Measurements from ENCODE around the gene CD160. TPM values are rescaled to one million over a fixed set of nuclear protein-coding genes. Genes with fewer than 3 reads are reported as not detected.
"Not testable (repeated sequence)": the region's sequence is repeated elsewhere in the genome, so short reads cannot be mapped to it uniquely, and the experiment has no call there.

Gene CD160
- total RNA-seq, 1 donor from 2014 or later, result 0.45 TPM

- DNase-seq (ENCODE audit: low spot score) (no peak), ATAC-seq (no peak)
- intact Hi-C loops (cut with DNase I), result no loop called here
Observed at GRCh38 chr1:145707183-145707867, 12.0 kb upstream of the CD160 start, which contains the start of gene PDZK1. Gene PDZK1 (minus strand): TSS chr1:145707368. CDS start chr1:145688021, 19,347 bp downstream.

DNA sequence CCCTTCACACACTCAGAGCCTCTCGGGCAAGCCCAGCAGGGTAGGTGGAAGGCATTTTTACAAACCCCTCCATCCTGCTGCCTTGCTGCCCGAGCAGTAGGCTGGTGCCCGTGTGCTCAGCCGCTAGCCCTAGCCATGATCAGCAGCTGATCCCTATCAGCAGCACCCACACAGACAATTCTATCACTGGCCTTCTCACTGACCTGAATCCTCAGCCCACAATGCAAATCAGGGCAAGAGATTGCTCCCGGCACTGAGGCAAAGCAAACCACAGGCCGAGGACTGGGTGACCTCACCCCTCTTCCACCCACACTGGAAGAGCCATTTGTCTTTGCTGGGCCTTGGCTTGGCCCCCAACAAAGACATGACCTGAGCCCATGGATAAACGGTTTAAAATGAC lies 11.2 kb upstream of the CD160 start:
- ATAC-seq (no peak), DNase-seq (ENCODE audit: low spot score) (no peak)
- intact Hi-C loops (cut with DNase I), result no loop called here

DNA sequence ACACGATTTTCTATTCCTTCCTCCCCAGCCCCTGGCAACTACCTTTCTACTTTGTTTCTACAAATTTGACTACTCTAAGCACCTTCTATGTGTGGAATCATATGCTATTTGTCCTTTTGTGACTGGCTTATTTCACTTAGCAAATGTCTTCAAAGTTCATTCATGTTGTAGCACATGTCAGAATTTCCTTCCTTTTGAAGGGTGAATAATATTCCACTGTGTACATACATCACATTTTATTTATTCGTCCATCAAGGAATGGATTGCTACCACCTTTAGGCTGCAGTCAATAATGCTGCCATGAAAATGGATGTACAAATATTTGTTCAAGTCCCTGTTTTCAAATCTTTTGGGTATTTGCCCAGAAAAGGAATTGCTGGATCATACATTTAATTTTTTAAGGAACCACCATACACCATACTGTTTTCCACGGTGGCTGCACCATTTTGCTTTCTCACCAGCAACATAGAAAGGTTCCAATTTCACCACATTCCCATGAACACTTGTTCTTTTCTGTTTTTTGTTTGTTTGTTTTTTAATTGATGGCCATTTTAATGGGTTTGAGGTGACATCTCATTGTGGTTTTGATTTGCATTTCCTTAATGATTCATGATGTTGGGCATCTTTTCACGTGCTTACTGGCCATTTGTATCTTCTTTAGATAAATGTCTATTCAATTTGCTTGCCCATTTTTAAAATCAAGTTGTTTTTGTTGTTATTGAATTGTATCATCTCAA lies 8.8 kb upstream of the CD160 start:
- intact Hi-C loops (cut with DNase I), result no loop called here

GRCh38 chr1:145711213-145711651 lies 8.1 kb upstream of the CD160 start:
- intact Hi-C loops (cut with DNase I), result no loop called here
- DNase-seq (ENCODE audit: low spot score) (no peak), ATAC-seq (no peak)

More for the DNA sequence above, 8.8 kb upstream of the CD160 start:
- no peak for DNase-seq (ENCODE audit: low spot score)
- no peak for ATAC-seq

- DNase-seq (ENCODE audit: low spot score), result no peak
- intact Hi-C loops (cut with DNase I), result no loop called here
- ATAC-seq, result no peak
Observed at GRCh38 chr1:145714524-145715111, 4.7 kb upstream of the CD160 start.

- DNase-seq (ENCODE audit: low spot score), result no peak
- ATAC-seq, result no peak
- intact Hi-C loops (cut with DNase I), result no loop called here
Observed at GRCh38 chr1:145716641-145717345, 2.5 kb upstream of the CD160 start.

GRCh38 chr1:145717833-145718232 lies 1.5 kb upstream of the CD160 start:
- no peak for DNase-seq (ENCODE audit: low spot score)
- ATAC-seq, result no peak
- intact Hi-C loops (cut with DNase I), result no loop called here

- intact Hi-C loops (cut with DNase I); ATAC-seq: not testable (repeated sequence)
Observed at GRCh38 chr1:145718465-145718864, 834 bp upstream of the CD160 start.

DNA sequence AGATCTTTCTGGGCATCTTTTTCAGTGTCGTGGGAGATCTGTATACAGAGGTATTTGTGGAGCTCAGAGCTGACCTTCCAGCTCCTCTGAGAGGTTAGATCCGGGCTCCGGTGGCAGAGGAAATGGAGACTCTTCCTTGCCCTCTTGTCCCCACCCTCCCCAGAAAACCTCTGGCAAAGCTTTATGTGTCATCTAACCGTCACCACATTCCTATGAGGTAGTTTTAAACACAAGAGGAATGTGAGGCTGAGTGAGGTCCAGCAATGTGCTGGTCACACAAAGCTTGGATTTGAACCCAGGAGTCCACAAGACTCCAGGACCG lies 1.2 kb downstream of the CD160 start:
- intact Hi-C loops (cut with DNase I), result no loop called here
- ATAC-seq (no peak), DNase-seq (ENCODE audit: low spot score) (no peak)

More at GRCh38 chr1:145718465-145718864, 834 bp upstream of the CD160 start:
- DNase-seq (ENCODE audit: low spot score), result not testable (repeated sequence)

DNA sequence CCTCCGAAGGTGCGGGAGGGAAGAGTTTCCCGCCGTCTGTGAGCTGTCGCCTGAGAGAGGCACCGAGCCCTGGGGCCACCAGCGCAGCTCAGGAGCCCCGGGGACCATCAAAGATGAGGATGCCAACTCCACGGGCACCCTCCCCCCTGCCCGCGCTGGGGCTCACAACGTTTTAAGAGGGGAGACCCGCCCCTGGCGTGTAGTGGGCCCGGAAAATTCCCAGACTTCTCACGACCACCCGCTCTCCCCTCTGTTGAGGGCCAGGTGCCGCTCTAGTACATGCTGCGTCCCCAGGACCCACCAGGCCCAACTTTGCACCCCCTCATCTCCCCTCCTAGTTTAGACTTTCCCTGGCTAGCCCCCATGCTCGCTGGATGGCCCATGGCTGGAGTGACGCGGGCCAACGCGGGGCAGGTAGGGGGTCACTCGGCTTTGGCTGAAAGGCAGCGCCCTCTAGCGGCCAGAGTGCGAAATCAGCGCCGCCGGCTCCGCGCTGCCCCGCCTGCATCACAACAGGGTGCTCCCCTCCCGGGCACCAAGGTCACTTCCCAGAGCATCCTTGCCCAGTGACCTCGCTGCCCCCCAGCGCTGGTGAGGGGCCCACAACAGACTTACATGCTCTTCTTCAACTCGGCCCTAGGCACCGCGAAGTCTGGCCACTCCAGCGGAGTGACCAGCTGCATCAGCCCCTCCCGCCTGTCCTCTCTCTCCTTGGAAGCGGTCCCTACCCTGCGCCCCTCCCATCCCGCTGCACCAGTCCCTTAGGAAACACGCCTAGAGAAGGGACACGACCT lies 1.8 kb downstream of the CD160 start:
- intact Hi-C loops (cut with DNase I), result no loop called here
- ATAC-seq, result peak; percentile 96
- peak; percentile 85 for DNase-seq (ENCODE audit: low spot score)

- ATAC-seq; intact Hi-C loops (cut with DNase I); DNase-seq (ENCODE audit: low spot score): not testable (repeated sequence)
Observed at GRCh38 chr1:145726193-145726592, 6.9 kb downstream of the CD160 start.

DNA sequence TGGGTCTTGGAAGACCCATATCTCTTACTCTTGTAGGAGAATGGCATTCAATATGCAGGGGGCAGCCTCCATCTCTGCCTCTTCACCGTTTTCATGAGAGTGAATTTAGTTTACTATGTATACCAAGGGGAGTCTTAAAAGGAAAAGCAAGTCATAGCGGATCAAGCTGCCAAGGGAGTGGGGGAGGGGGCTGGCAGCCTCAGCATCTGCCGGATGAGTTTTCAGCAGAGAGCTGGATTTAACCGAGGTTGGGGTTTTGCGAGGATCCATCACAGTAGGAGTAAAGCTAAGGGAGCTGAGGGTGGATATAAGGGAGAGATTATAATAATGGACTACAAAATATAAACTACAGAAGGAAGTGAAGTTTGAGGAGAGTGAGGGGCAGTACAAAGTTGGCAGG lies 9.9 kb downstream of the CD160 start:
- intact Hi-C loops (cut with DNase I), result no loop called here
- ATAC-seq, result no peak
- DNase-seq (ENCODE audit: low spot score), result no peak

DNA sequence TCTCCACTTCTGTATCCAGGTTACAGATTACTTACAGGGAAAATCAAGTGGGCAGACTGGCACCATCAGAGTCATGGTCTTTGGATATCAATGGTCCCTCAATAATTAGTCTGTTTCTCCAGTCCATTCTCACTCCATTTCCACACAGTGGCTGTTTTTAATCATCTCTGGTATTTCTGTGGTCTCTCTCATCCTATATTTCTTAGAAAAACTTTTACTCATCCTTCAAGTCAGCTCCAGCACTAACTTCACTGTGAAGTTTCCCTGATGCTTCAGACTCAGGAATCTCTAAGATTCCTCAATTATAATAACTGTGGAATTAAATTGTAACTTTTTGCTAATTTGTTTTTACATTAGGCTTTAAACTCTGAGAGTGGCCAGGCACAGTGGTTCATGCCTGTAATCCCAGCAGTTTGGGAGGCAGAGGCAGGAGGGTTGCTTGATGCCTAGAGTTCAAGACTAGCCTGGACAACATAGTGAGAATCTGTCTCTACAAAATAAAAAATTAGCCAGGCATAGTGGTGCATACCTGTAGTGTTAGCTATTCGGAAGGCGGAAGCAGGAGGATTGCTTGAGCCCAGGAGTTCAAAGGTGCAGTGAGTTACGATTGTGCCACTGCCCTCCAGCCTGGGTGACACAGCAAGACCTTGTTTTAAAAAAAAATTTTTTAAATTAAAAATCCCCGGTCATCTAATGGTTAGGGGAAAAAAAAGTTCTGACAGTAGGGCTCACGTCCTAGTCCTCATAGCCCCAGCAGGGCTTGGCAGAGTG lies 10.6 kb downstream of the CD160 start:
- intact Hi-C loops (cut with DNase I), result no loop called here
- ATAC-seq, result no peak

GRCh38 chr1:145730467-145730866 lies 11.2 kb downstream of the CD160 start:
- ATAC-seq, result no peak
- intact Hi-C loops (cut with DNase I), result no loop called here
- no peak for DNase-seq (ENCODE audit: low spot score)

More for the DNA sequence above, 10.6 kb downstream of the CD160 start:
- no peak for DNase-seq (ENCODE audit: low spot score)

- intact Hi-C loops (cut with DNase I), result no loop called here
- ATAC-seq, result no peak
- no peak for DNase-seq (ENCODE audit: low spot score)
Observed at GRCh38 chr1:145730900-145731299, 11.6 kb downstream of the CD160 start.

GRCh38 chr1:145736191-145736590 lies 16.9 kb downstream of the CD160 start:
- ATAC-seq (no peak), DNase-seq (ENCODE audit: low spot score) (no peak)
- intact Hi-C loops (cut with DNase I), result no loop called here

DNA sequence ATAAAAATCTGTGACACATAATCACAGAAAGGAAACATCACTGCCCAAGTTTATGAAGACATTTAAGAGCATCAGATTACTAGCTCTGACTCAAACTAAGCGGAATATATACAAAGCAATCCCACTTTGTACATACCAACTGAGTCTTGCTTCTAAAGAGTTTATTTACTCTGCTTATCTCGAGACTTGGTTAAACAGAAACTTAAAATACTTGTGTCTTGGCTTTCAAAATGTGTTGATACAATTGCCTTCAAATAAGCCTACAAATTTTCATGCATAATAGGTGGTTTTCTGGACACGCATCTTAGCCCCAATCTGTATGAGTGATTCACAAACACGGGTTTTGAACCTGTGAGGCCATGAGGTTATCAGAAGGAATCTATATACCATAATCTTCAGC lies 21.0 kb downstream of the CD160 start:
- intact Hi-C loops (cut with DNase I), result no loop called here
- DNase-seq (ENCODE audit: low spot score) (no peak), ATAC-seq (no peak)

Data from sciatic nerve (tissue), 2 donors.